HCT116 (cell line): Measurements from ENCODE around the gene RBM34. TPM values are rescaled to one million over a fixed set of nuclear protein-coding genes. Genes with fewer than 3 reads are reported as not detected.

ENCODE experiments used
- ATAC-seq: fragments of 200-7000 bp; cut with Tn5 transposase; 2 replicates; pipeline ENCODE4 v1.9.1; 2020; ENCODE audit warnings: mild to moderate bottlenecking, moderate library complexity
- BruUV-seq: library from RNA; stranded (reverse); fragments of 400-500 nt; replicated peaks from 2 replicates; lab custom pipeline; 2021; lab: Mats Ljungman, UMichigan
- CTCF ChIA-PET: fragments of 300-600 bp; sonication (Branson Sonifier 250); formaldehyde crosslinking; loops from one replicate; lab custom pipeline; 2021; ENCODE audit warnings: antibody characterized with exemption; lab: Charles Lee
- POLR2A ChIA-PET: fragments of 300-600, 350-600 bp; sonication (Branson Sonifier 250); formaldehyde crosslinking; loops from one replicate; lab custom pipeline; 2021; ENCODE audit warnings: antibody characterized with exemption; lab: Charles Lee
- RAD21 ChIA-PET, 2 experiments: fragments of 300-600 bp; sonication (Branson Sonifier 250); formaldehyde crosslinking; loops; one replicate each; lab custom pipeline; 2023; ENCODE audit warnings: low total read pairs in 2 of 2; ENCODE audit not compliant: uncharacterized antibody in 2 of 2, unreplicated experiment in 2 of 2, low non-redundant PET in 1 of 2; lab: Charles Lee
- DNase-seq: peaks from one replicate; pipeline ENCODE4 v3.0.0-alpha.2; 2010; ENCODE audit warnings: low read depth, low spot score
- H2AFZ ChIP-seq: fragments of 200-600 bp; shearing (Covaris generic), sonication (generic); 2 replicates; pipeline ENCODE4 v1.6.1; 2017; ENCODE audit warnings: low read depth, mixed run types, mixed read lengths, antibody characterized with exemption, low read length; ENCODE audit not compliant: poor library complexity, severe bottlenecking
- H3K27ac ChIP-seq: 2 replicates; pipeline ENCODE4 v1.5.1; 2012; ENCODE audit warnings: low read depth, low read length
- H3K27me3 ChIP-seq: fragments of 200-600 bp; sonication (generic); 2 replicates; pipeline ENCODE4 v1.6.1; 2016; ENCODE audit warnings: mixed run types, low read length, mixed read lengths; ENCODE audit not compliant: insufficient read depth
- H3K36me3 ChIP-seq, 2 experiments: fragments of 200-500 bp in 1 of 2; fragments of 200-600 bp in 1 of 2; sonication (Bioruptor generic) in 1 of 2; sonication (generic) in 1 of 2; 2 replicates each; pipeline versions ENCODE4 v1.5.1 to v1.6.1; 2014 to 2016; ENCODE audit warnings: low read length in 2 of 2, inconsistent platforms in 1 of 2, mixed read lengths in 1 of 2, mixed run types in 1 of 2; ENCODE audit not compliant: insufficient read depth in 2 of 2, control insufficient read depth in 1 of 2
- H3K4me1 ChIP-seq, 2 experiments: fragments of 200-600 bp in 1 of 2; sonication (generic) in 1 of 2; 2 replicates each; pipeline versions ENCODE4 v1.5.1 to v1.6.1; 2012 to 2017; ENCODE audit warnings: low read length in 2 of 2, inconsistent platforms in 1 of 2, mild to moderate bottlenecking in 1 of 2, mixed read lengths in 1 of 2, mixed run types in 1 of 2, moderate library complexity in 1 of 2; ENCODE audit not compliant: insufficient read depth in 2 of 2, control insufficient read depth in 1 of 2
- H3K4me2 ChIP-seq: fragments of 200-600 bp; sonication (generic); 2 replicates; pipeline ENCODE4 v1.6.1; 2017; ENCODE audit warnings: mixed run types, low read length, mixed read lengths
- H3K4me3 ChIP-seq, 2 experiments: fragments of 200-600 bp in 1 of 2; sonication (generic) in 1 of 2; replicated peaks in 1 of 2; 2 replicates each; pipeline ENCODE4 v1.5.1; 2011 to 2016; ENCODE audit warnings: low read length in 2 of 2, control low read depth in 1 of 2, low read depth in 1 of 2, mild to moderate bottlenecking in 1 of 2, mixed read lengths in 1 of 2, mixed run types in 1 of 2
- H3K79me2 ChIP-seq: fragments of 200-600 bp; sonication (generic); 2 replicates; pipeline ENCODE4 v1.6.1; 2017; ENCODE audit warnings: mild to moderate bottlenecking, mixed run types, low read length, moderate library complexity, mixed read lengths; ENCODE audit not compliant: insufficient read depth
- H3K9ac ChIP-seq: fragments of 200-600 bp; sonication (generic); 2 replicates; pipeline ENCODE4 v1.6.1; 2016; ENCODE audit warnings: low read length, mixed read lengths
- H3K9me2 ChIP-seq: fragments of 200-600 bp; sonication (generic), shearing (Covaris generic); 2 replicates; pipeline ENCODE4 v1.6.1; 2017; ENCODE audit warnings: mixed run types, mild to moderate bottlenecking, moderate library complexity; ENCODE audit not compliant: insufficient read depth
- H3K9me3 ChIP-seq, 2 experiments: fragments of 200-500 bp in 1 of 2; fragments of 200-600 bp in 1 of 2; sonication (Bioruptor generic) in 1 of 2; sonication (generic) in 1 of 2; 2 replicates each; pipeline ENCODE4 v1.6.1; 2014 to 2017; ENCODE audit warnings: low read length in 2 of 2, mixed read lengths in 2 of 2, inconsistent platforms in 1 of 2, low read depth in 1 of 2, mild to moderate bottlenecking in 1 of 2, mixed run types in 1 of 2, moderate library complexity in 1 of 2; ENCODE audit not compliant: control insufficient read depth in 1 of 2, insufficient read depth in 1 of 2
- H4K20me1 ChIP-seq: fragments of 200-600 bp; sonication (generic), shearing (Covaris generic); 2 replicates; pipeline ENCODE4 v1.6.1; 2017; ENCODE audit warnings: mixed run types, mild to moderate bottlenecking, moderate library complexity; ENCODE audit not compliant: insufficient read depth
- CEBPB ChIP-seq: IDR thresholded peaks from 2 replicates; pipeline ENCODE4 v1.6.1; 2012; ENCODE audit warnings: low read depth
- CTCF ChIP-seq, 3 experiments: fragments of 200-600 bp in 1 of 3; sonication (generic) in 1 of 3; IDR thresholded peaks in 2 of 3; conservative IDR thresholded peaks in 1 of 3; 2 replicates each; pipeline ENCODE4 v1.5.1; 2012 to 2017; ENCODE audit warnings: low read depth in 2 of 3, low read length in 2 of 3, antibody characterized with exemption in 1 of 3, borderline replicate concordance in 1 of 3, control low read depth in 1 of 3, mild to moderate bottlenecking in 1 of 3, mixed read lengths in 1 of 3, mixed run types in 1 of 3, moderate library complexity in 1 of 3; ENCODE audit not compliant: insufficient read depth in 1 of 3
- EGR1 ChIP-seq: IDR thresholded peaks from 2 replicates; pipeline ENCODE4 v1.6.1; 2012; ENCODE audit warnings: low read depth
- ELF1 ChIP-seq: IDR thresholded peaks from 2 replicates; pipeline ENCODE4 v1.6.1; 2012; ENCODE audit warnings: low read depth, borderline replicate concordance
- EZH2phosphoT487 ChIP-seq: fragments of 200-600 bp; IDR thresholded peaks from 2 replicates; pipeline ENCODE4 v1.6.1; 2018; ENCODE audit warnings: antibody characterized with exemption, borderline replicate concordance
- JUND ChIP-seq: IDR thresholded peaks from 2 replicates; pipeline ENCODE4 v1.6.1; 2012
- MAX ChIP-seq: IDR thresholded peaks from 2 replicates; pipeline ENCODE4 v1.6.1; 2012
- RAD21 ChIP-seq: IDR thresholded peaks from 2 replicates; pipeline ENCODE4 v1.6.1; 2012; ENCODE audit warnings: low read depth, mild to moderate bottlenecking
- SIN3A ChIP-seq: IDR thresholded peaks from 2 replicates; pipeline ENCODE4 v1.6.1; 2012; ENCODE audit warnings: low read depth
- SP1 ChIP-seq: IDR thresholded peaks from 2 replicates; pipeline ENCODE4 v1.6.1; 2012; ENCODE audit warnings: low read depth
- TCF7L2 ChIP-seq: IDR thresholded peaks from 2 replicates; pipeline ENCODE4 v1.7.0; 2011; ENCODE audit warnings: borderline replicate concordance, inconsistent platforms; ENCODE audit not compliant: insufficient read depth, insufficient read length; ENCODE audit errors: extremely low read depth
- ZBTB33 ChIP-seq: IDR thresholded peaks from 2 replicates; pipeline ENCODE4 v1.6.1; 2011; ENCODE audit warnings: mild to moderate bottlenecking, low read length, moderate library complexity; ENCODE audit not compliant: insufficient replicate concordance; ENCODE audit errors: extremely low read depth
- ZNF274 ChIP-seq: fragments of 200-500 bp; sonication (Bioruptor generic); IDR thresholded peaks from 2 replicates; pipeline ENCODE4 v1.6.1; 2014; ENCODE audit warnings: mild to moderate bottlenecking, low read depth, low read length, inconsistent platforms
- intact Hi-C: fragments of 100-400 bp; cut with micrococcal nuclease; formaldehyde crosslinking; loops from 2 replicates; pipeline ENCODE4 v1.10.0; 2022
- total RNA-seq: library from RNA; stranded (reverse); gene quantifications from one replicate; pipeline ENCODE4 v1.2.1, GENCODE V29; 2021; ENCODE audit not compliant: unreplicated experiment
- TF ChIP-seq, protein P1 (sequence below): IDR thresholded peaks from 2 replicates; pipeline ENCODE4 v1.6.1; 2012; ENCODE audit warnings: low read depth

Gene RBM34
- total RNA-seq, 1 experiment from 2014 or later, result 82.0 TPM

DNA sequence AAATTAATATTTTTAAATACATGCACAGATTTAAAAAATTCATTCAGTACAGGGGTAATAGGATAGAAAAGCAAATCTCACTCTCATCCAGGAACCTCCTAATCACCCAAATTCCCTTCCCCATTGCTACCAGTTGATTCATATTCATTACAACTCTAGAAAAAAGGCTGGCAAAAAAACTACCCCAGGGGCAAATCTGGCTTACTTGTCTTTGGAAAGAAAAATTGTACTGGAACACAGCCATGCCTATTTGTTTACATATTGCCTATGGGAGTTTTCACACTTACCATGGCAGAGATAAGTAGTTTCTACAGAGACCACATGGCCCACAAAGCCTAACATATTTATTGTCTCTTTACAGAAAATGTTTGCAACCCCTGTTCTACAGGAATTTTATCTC lies 8.9 kb upstream of the RBM34 start:
- Histone ChIP-seq H3K27me3 (no peaks in the 10 kb centered on the region), H3K4me1 (no peaks in the 10 kb centered on the region), H3K9me2 (no peaks in the 10 kb centered on the region), H3K9me3 (no peaks in the 10 kb centered on the region), H3K79me2 (no peaks in the 10 kb centered on the region), H3K4me2 (no peak overlapping the region), H4K20me1 (no peaks in the 10 kb centered on the region), H3K9ac (no peak overlapping the region), H3K27ac (no peak overlapping the region), H2AFZ (no peak overlapping the region), H3K36me3 (peaks cover 7 to 16% of the 10 kb centered on the region in 2 experiments), H3K4me3 (no peak overlapping the region)
- CTCF ChIA-PET, result no interaction called here
- RAD21 ChIA-PET, result no interaction called here
- no peak for TF ChIP-seq EGR1
- no peak for TF ChIP-seq JUND
- TF ChIP-seq TCF7L2, result no peak
- no peak for TF ChIP-seq ELF1
- TF ChIP-seq ZBTB33, result no peak
- no peak for TF ChIP-seq ZNF274
- no peak for TF ChIP-seq SP1
- TF ChIP-seq CEBPB, result no peak
- no peak for TF ChIP-seq SIN3A
- no peak for TF ChIP-seq EZH2phosphoT487
- TF ChIP-seq MAX, result no peak
- TF ChIP-seq RAD21, result no peak
- TF ChIP-seq CTCF (IDR thresholded peaks at IDR 0.05 in 2 of 3, conservative IDR thresholded peaks at IDR 0.05 in 1 of 3; ENCODE audit: borderline replicate concordance in 1 of 3, insufficient read depth in 1 of 3, low read depth in 2 of 3, low read length in 2 of 3), result no peak
- TF ChIP-seq, protein P1, sequence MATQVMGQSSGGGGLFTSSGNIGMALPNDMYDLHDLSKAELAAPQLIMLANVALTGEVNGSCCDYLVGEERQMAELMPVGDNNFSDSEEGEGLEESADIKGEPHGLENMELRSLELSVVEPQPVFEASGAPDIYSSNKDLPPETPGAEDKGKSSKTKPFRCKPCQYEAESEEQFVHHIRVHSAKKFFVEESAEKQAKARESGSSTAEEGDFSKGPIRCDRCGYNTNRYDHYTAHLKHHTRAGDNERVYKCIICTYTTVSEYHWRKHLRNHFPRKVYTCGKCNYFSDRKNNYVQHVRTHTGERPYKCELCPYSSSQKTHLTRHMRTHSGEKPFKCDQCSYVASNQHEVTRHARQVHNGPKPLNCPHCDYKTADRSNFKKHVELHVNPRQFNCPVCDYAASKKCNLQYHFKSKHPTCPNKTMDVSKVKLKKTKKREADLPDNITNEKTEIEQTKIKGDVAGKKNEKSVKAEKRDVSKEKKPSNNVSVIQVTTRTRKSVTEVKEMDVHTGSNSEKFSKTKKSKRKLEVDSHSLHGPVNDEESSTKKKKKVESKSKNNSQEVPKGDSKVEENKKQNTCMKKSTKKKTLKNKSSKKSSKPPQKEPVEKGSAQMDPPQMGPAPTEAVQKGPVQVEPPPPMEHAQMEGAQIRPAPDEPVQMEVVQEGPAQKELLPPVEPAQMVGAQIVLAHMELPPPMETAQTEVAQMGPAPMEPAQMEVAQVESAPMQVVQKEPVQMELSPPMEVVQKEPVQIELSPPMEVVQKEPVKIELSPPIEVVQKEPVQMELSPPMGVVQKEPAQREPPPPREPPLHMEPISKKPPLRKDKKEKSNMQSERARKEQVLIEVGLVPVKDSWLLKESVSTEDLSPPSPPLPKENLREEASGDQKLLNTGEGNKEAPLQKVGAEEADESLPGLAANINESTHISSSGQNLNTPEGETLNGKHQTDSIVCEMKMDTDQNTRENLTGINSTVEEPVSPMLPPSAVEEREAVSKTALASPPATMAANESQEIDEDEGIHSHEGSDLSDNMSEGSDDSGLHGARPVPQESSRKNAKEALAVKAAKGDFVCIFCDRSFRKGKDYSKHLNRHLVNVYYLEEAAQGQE, result no peak
- BruUV-seq, result no TSS peak
- POLR2A ChIA-PET, result no interaction called here
- no peak for ATAC-seq
- no peak for DNase-seq
- intact Hi-C loops, result loop anchor here (10.0 kb wide), 1 partner anchor 245 kb away; no protein-coding TSS in a partner anchor
